Measurements from ENCODE around the gene C5orf47.

The C5orf47 gene

GRCh38 chr5:173988554-173989431 is at the start of gene C5orf47:
C5orf47 (plus strand) TSS chr5:173989170; CDS start chr5:173989264, 94 bp downstream.
- peaks cover 13% of the 10 kb centered on the region for H3K27me3 Mint-ChIP-seq
- no peaks in the 10 kb centered on the region for H3K9me3 Mint-ChIP-seq
- no peaks in the 10 kb centered on the region for H3K4me1 Mint-ChIP-seq (ENCODE audit: low read depth)
- H3K36me3 Mint-ChIP-seq (ENCODE audit: low read depth), result no peaks in the 10 kb centered on the region
- no peak within 1 kb of the TSS for H3K27ac Mint-ChIP-seq
- no peak within 1 kb of the TSS for H3K4me3 Mint-ChIP-seq
- intact Hi-C loops (cut with micrococcal nuclease), result no loop called here

- H3K27me3 Mint-ChIP-seq, result no peaks in the 10 kb centered on the region
- H3K27ac Mint-ChIP-seq, result no peak overlapping the region
- no peak overlapping the region for H3K4me3 Mint-ChIP-seq
- intact Hi-C loops (cut with micrococcal nuclease), result no loop called here
- no peaks in the 10 kb centered on the region for H3K9me3 Mint-ChIP-seq
- H3K36me3 Mint-ChIP-seq (ENCODE audit: low read depth), result peaks cover 35% of the 10 kb centered on the region
- H3K4me1 Mint-ChIP-seq (ENCODE audit: low read depth), result peaks cover 32% of the 10 kb centered on the region
Observed at GRCh38 chr5:173940269-173940668, 48.7 kb upstream of the C5orf47 start.

GRCh38 chr5:173941102-173941501 is 47.9 kb upstream of the C5orf47 start:
- H3K27me3 Mint-ChIP-seq, result no peaks in the 10 kb centered on the region
- no peak overlapping the region for H3K27ac Mint-ChIP-seq
- intact Hi-C loops (cut with micrococcal nuclease), result no loop called here
- no peak overlapping the region for H3K4me3 Mint-ChIP-seq
- H3K36me3 Mint-ChIP-seq (ENCODE audit: low read depth), result peaks cover 44% of the 10 kb centered on the region
- peaks cover 32% of the 10 kb centered on the region for H3K4me1 Mint-ChIP-seq (ENCODE audit: low read depth)
- no peaks in the 10 kb centered on the region for H3K9me3 Mint-ChIP-seq

GRCh38 chr5:173941758-173942401 is 47.1 kb upstream of the C5orf47 start:
- H3K36me3 Mint-ChIP-seq (ENCODE audit: low read depth), result peaks cover 51% of the 10 kb centered on the region
- H3K4me1 Mint-ChIP-seq (ENCODE audit: low read depth), result peaks cover 31% of the 10 kb centered on the region
- intact Hi-C loops (cut with micrococcal nuclease), result no loop called here
- no peaks in the 10 kb centered on the region for H3K27me3 Mint-ChIP-seq
- no peaks in the 10 kb centered on the region for H3K9me3 Mint-ChIP-seq
- H3K27ac Mint-ChIP-seq, result no peak overlapping the region
- H3K4me3 Mint-ChIP-seq, result no peak overlapping the region

- intact Hi-C loops (cut with micrococcal nuclease), result no loop called here
- H3K4me1 Mint-ChIP-seq (ENCODE audit: low read depth), result peaks cover 18% of the 10 kb centered on the region
- no peaks in the 10 kb centered on the region for H3K27me3 Mint-ChIP-seq
- H3K4me3 Mint-ChIP-seq, result no peak overlapping the region
- H3K27ac Mint-ChIP-seq, result no peak overlapping the region
- H3K9me3 Mint-ChIP-seq, result no peaks in the 10 kb centered on the region
- peaks cover 64% of the 10 kb centered on the region for H3K36me3 Mint-ChIP-seq (ENCODE audit: low read depth)
Observed at GRCh38 chr5:173944511-173944910, 44.5 kb upstream of the C5orf47 start.

GRCh38 chr5:173945160-173945559 is 43.8 kb upstream of the C5orf47 start:
- Mint-ChIP-seq H3K4me1 (ENCODE audit: low read depth) (peaks cover 16% of the 10 kb centered on the region), H3K4me3 (no peak overlapping the region), H3K36me3 (ENCODE audit: low read depth) (peaks cover 71% of the 10 kb centered on the region), H3K9me3 (no peaks in the 10 kb centered on the region), H3K27me3 (no peaks in the 10 kb centered on the region), H3K27ac (no peak overlapping the region)
- intact Hi-C loops (cut with micrococcal nuclease), result no loop called here

GRCh38 chr5:173946323-173946722 is 42.6 kb upstream of the C5orf47 start:
- Mint-ChIP-seq H3K27me3 (no peaks in the 10 kb centered on the region), H3K4me3 (no peak overlapping the region), H3K4me1 (ENCODE audit: low read depth) (peaks cover 14% of the 10 kb centered on the region), H3K36me3 (ENCODE audit: low read depth) (peaks cover 79% of the 10 kb centered on the region), H3K9me3 (no peaks in the 10 kb centered on the region), H3K27ac (no peak overlapping the region)
- intact Hi-C loops (cut with micrococcal nuclease), result no loop called here

- peaks cover 96% of the 10 kb centered on the region for H3K36me3 Mint-ChIP-seq (ENCODE audit: low read depth)
- no peaks in the 10 kb centered on the region for H3K27me3 Mint-ChIP-seq
- peaks cover 7% of the 10 kb centered on the region for H3K4me1 Mint-ChIP-seq (ENCODE audit: low read depth)
- no peaks in the 10 kb centered on the region for H3K9me3 Mint-ChIP-seq
- intact Hi-C loops (cut with micrococcal nuclease), result no loop called here
- no peak overlapping the region for H3K4me3 Mint-ChIP-seq
- no peak overlapping the region for H3K27ac Mint-ChIP-seq
Observed at GRCh38 chr5:173950829-173951228, 38.1 kb upstream of the C5orf47 start.

GRCh38 chr5:173953528-173954090 is 35.4 kb upstream of the C5orf47 start:
- Mint-ChIP-seq H3K9me3 (no peaks in the 10 kb centered on the region), H3K4me3 (no peak overlapping the region), H3K27me3 (no peaks in the 10 kb centered on the region), H3K4me1 (ENCODE audit: low read depth) (peaks cover 7% of the 10 kb centered on the region), H3K36me3 (ENCODE audit: low read depth) (peaks cover 85% of the 10 kb centered on the region), H3K27ac (no peak overlapping the region)
- intact Hi-C loops (cut with micrococcal nuclease), result no loop called here

- Mint-ChIP-seq H3K27ac (no peak overlapping the region), H3K27me3 (no peaks in the 10 kb centered on the region), H3K4me1 (ENCODE audit: low read depth) (peaks cover 7% of the 10 kb centered on the region), H3K36me3 (ENCODE audit: low read depth) (peaks cover 72% of the 10 kb centered on the region), H3K4me3 (no peak overlapping the region), H3K9me3 (no peaks in the 10 kb centered on the region)
- intact Hi-C loops (cut with micrococcal nuclease), result no loop called here
Observed at GRCh38 chr5:173954671-173955521, 34.1 kb upstream of the C5orf47 start.

- H3K9me3 Mint-ChIP-seq, result no peaks in the 10 kb centered on the region
- peaks cover 9% of the 10 kb centered on the region for H3K4me1 Mint-ChIP-seq (ENCODE audit: low read depth)
- H3K4me3 Mint-ChIP-seq, result no peak overlapping the region
- H3K27ac Mint-ChIP-seq, result no peak overlapping the region
- peaks cover 30% of the 10 kb centered on the region for H3K36me3 Mint-ChIP-seq (ENCODE audit: low read depth)
- no peaks in the 10 kb centered on the region for H3K27me3 Mint-ChIP-seq
- intact Hi-C loops (cut with micrococcal nuclease), result no loop called here
Observed at GRCh38 chr5:173960986-173961385, 28.0 kb upstream of the C5orf47 start.

GRCh38 chr5:173961418-173961817 is 27.6 kb upstream of the C5orf47 start:
- H3K4me3 Mint-ChIP-seq, result no peak overlapping the region
- peaks cover 9% of the 10 kb centered on the region for H3K4me1 Mint-ChIP-seq (ENCODE audit: low read depth)
- no peak overlapping the region for H3K27ac Mint-ChIP-seq
- intact Hi-C loops (cut with micrococcal nuclease), result no loop called here
- H3K27me3 Mint-ChIP-seq, result no peaks in the 10 kb centered on the region
- no peaks in the 10 kb centered on the region for H3K9me3 Mint-ChIP-seq
- H3K36me3 Mint-ChIP-seq (ENCODE audit: low read depth), result peaks cover 26% of the 10 kb centered on the region

- Mint-ChIP-seq H3K9me3 (no peaks in the 10 kb centered on the region), H3K27ac (no peak overlapping the region), H3K36me3 (ENCODE audit: low read depth) (peaks cover 22% of the 10 kb centered on the region), H3K27me3 (no peaks in the 10 kb centered on the region), H3K4me3 (no peak overlapping the region), H3K4me1 (ENCODE audit: low read depth) (peaks cover 11% of the 10 kb centered on the region)
- intact Hi-C loops (cut with micrococcal nuclease), result no loop called here
Observed at GRCh38 chr5:173962436-173962972, 26.5 kb upstream of the C5orf47 start.
